HG03175 (cell line): ENCODE results near the gene TRIM13.
"Not testable (repeated sequence)": the region's sequence is repeated elsewhere in the genome, so short reads cannot be mapped to it uniquely, and the experiment has no call there.

Source experiments
- ATAC-seq: cut with Tn5 transposase; IDR thresholded peaks from one replicate; pipeline ENCODE4 v1.9.1; 2021; ENCODE audit warnings: mild to moderate bottlenecking, moderate library complexity; ENCODE audit not compliant: unreplicated experiment

TRIM13 gene, protein sequence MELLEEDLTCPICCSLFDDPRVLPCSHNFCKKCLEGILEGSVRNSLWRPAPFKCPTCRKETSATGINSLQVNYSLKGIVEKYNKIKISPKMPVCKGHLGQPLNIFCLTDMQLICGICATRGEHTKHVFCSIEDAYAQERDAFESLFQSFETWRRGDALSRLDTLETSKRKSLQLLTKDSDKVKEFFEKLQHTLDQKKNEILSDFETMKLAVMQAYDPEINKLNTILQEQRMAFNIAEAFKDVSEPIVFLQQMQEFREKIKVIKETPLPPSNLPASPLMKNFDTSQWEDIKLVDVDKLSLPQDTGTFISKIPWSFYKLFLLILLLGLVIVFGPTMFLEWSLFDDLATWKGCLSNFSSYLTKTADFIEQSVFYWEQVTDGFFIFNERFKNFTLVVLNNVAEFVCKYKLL

DNA sequence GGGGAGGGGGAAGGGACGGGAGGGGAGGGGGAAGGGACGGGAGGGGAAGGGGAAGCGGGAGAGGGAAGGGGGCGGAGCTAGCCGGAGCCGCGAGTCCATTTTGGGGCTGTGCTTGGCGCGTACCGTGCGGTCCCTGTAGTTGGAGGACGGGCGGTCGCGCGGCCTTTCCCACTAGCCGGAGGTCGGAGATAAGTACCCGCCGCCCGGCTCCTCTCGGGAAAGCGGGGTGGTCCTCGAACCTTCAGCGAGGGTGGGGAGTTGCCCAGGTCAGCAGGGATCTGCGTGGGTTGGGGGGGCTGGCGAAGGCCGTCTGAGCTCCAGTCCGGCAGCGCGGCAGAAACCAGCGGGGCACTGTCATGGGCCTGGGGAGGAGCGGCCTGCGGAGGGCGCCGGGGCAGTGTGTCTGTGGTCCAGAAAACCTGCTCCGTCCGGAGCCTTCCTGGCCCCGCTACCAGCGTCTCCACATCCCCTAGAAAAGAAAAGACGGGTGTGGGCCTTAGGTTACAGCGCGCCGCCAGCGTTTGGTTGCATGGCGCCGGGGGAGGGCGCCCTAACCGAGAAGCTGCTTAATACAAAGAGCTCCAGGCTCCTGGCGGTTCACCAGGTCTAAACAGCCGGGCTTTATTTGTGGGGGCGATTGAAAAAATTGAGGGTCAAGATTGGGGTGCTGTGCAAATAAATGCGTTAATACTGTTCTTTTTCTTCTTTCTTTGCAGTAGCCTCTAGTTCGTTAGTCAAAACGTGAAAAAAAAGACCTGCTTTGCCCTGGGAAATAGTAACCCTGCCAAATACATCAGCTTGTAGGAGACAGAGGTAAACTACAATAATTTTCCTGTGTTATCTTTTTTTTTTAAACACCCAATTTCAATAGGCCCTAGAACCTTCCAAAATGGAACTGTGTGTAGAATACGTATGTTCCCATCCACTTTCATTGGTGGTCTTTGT is at the start of gene TRIM13:
TRIM13 (plus strand) TSS at position 92 of the 945 bp plus-strand sequence. CDS start 14,899 bp downstream, outside the sequence.
- peak; percentile 83 for ATAC-seq

DNA sequence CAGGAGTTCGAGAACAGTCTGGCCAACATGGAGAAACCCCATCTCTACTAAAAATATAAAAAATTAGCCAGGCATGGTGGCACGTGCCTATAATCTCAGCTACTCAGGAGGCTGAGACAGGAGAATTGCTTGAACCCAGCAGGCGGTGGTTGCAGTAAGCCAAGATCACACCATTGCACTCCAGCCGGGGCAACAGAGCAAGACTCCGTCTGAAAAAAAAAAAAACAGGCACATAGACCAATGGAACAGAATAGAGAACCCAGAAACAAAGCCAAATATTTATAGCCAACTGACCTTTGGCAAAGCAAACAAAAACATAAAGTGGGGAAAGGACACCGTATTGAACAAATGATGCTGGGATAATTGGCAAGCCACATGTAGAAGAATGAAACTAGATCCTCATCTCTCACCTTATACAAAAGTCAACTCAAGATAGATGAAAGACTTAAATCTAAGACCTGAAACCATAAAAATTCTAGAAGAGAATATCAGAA is 48.0 kb upstream of the TRIM13 start:
- ATAC-seq, result not testable (repeated sequence)

DNA sequence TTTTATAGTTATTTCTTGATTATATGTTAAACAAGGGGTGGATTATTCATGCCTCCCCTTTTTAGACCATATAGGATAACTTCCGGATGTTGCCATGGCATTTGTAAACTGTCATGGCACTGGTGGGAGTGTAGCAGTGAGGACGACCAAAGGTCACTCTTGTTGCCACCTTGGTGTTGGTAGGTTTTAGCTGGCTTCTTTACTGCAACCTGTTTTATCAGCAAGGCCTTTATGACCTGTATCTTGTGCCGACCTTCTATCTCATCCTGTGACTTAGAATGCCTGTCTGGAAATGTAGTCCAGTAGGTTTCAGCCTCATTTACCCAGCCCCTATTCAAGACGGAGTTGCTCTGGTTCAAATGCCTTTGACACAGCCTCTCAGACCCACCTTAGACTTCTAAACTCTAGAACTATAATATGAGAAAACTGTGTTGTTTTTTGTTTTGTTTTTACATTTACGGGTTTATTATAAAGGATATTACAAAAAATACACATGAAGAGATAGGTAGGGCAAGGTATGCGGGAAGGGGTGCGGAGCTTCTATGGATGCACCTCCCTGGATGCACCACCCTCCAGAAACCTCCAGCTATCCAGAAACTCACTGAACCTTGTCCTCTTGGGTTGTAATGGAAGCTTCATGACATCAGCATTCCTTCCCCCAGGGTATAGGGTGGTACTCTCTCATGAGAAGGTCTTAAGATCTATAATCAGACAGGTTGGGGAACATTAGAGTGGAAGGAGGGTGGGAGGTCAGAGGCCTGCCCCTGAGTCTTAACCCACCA is 44.9 kb upstream of the TRIM13 start:
- no peak for ATAC-seq

DNA sequence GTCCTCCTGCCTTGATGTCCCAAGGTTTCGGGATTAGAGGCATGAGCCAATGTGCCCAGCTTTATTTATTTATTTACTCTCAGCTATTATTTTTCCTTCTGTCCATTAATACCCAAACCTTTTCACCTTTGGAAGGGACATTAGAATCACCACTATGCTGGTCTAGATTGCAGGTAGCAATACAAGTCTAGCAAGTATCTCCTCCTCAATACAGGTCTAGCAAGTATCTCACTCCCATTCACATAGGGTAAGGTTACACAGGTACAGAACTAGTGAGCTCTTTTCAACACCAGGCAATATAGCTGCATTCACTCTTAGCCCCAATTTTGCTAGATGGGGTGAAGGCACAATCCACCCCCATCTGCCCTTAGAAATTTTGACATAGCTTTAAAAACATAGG is 43.3 kb upstream of the TRIM13 start:
- no peak for ATAC-seq

DNA sequence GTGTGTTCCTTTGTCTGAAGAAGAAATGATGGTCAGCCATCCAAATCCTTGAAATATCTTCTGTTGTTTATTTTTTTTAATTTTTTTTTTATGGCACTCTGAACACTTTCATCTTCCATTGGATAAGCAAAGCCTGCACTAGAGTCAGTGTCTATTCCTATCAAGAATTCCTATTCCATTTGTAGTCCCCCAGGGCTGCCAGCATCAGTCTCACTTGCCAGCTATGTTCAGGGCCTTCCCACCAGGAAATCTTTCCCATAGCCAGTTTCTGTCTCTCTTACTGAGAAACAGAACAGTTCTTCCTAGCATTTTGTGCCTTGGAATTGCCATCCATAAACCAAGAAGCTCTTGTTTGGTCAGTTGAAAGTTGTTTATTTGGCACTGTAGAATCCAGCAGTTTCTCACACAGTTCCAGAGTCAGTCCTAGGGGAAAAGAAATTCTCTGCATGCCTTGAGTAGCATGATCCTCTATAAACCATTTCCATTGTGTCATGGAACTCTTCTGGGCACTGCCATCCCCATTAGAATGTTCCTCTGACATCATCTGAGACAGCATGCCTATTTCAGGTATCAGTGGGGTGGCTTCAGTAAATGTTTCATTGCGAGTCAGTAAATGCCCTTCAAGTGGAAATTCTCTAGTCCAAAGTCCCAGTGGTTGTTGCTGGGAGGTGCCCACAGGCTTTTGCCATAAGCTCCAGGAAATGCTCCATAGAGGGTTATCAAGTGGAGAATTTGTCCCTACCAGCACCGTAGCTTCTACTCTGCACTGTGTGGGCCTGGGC is 42.0 kb upstream of the TRIM13 start:
- no peak for ATAC-seq

DNA sequence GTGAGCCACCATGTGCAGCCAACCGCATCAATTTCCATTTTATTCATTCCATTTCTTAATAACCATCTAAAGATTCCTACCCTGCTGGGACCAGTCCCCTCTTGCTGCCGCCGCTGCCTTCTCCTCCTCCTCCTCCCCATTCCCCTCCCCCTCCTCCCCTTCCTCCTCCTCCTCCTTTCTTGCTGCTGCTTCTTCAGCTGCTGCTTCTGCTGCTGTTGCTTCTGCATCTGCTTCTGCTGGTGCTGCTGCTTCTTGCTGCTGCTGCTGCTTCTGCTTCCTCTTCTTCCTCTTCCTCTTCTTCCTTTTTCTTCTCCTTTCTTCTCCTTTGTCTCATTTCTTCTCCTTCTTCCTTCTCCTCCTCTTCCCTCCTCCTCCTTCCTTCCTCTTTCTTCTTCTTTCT is 40.7 kb upstream of the TRIM13 start:
- ATAC-seq, result no peak

DNA sequence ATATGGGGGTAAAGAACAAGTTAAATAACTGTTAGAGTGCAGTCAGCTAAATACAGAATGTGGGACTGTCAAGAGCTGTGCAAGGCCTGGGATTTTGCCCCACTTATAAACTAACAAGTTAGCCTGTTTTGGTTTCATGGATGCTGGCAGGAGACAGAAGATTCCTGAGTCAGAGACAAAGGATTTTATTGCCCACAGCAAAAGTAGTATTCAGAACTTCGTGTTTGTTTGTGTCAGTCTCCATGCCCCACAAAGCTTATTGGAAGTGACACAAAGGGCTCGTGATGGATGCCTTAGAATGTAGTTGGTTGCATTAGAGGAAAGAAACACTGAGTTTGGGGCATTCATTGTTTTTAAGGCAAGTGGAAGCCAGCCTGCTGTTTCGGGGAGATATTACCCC is 38.5 kb upstream of the TRIM13 start:
- ATAC-seq, result no peak

DNA sequence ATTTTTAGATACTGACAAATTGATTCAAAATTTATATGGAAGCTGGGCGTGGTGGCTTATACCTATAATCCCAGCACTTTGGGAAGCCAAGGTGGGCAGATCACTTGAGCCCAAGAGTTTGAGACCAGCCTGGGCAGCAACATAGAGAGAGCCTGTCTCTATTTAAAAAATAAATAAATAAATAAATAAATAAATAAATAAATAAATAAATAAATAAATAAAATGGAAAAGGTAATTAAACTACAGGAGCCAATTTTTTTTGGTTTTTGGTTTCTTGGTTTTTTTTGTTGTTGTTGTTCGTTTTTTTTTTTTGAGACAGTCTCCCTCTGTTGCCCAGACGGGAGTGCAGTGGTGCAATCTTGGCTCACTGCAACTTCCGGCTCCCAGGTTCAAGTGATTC is 29.4 kb upstream of the TRIM13 start:
- no peak for ATAC-seq

DNA sequence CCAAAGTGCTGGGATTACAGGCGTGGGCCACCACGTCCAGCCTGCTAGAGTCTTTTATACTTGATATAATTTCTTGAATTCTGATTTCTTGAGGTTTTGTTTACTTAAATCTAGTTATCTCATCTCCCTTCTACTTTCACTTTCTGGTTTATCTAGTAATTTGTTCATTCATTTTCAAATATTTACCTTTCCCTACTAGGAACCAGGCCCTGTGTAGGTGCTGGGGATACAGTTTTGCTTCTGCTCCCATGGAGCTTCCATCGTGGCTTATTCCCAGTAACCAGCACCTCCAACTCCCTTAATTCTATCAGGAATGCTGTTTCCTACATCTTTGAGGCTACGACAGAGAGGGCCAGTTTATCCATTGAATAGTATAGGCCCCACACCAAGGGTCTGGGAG is 24.1 kb upstream of the TRIM13 start:
- no peak for ATAC-seq

DNA sequence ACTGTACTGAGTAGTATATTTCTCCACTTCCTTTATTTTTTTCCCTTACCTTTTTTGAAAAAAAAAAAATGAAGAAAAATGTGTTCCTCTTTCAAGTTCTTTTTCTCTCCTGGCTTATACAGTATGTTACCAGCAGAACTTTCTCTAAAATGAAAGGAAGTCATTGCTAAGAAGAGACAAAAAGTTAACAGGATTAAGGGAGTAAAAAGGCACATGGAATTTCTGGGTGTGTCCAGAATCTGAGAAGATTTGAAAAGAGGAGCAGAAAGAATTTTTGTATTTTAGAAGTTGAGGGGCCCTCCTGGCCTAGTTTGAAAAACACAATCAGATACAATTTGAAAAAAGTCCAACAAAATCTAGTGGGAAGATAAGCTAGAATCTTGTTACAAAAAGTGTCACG is 21.0 kb upstream of the TRIM13 start:
- no peak for ATAC-seq

DNA sequence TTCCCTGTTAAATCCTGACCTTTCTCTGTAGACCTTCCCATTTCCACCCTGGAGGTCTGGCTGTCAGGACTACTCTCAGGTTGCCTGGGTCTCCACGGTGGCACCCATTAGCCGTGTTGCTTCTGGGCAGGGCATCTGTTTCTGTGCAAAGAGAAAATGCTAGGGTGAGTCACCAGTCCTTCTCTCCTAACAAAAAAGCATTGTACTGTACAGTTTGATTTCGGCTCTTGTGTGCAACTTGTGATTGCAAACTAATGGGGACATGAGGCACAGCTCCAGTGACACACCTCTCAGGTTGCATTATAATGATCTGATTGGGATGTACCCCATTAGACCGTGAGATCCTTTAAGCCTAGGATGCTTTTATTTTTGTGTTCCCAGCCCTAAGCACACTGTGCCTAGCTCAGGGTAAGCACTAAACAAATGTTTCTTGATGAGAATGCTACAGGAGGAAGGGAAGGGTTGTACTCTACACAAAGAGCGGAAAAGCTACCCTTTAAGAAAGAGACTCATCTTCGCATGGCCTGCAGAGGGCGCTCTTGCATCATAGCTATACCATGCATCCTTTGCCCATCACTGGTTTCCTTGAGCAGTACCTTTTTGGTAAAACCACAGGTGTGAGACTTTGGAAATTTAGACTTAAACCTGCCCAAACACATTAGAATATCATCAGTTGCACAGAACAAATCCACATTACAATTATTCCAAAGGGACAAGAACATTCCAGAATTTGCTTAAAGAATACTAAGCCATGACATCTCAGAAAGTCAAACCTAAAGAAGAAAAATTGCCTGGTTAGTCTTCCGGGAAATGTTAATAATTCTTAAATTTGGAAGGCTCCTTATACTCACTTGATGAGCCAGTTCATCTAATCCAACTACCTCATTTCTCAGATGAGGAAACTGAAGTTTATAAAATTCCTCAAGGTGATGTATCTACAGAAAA is 20.3 kb upstream of the TRIM13 start:
- no peak for ATAC-seq

DNA sequence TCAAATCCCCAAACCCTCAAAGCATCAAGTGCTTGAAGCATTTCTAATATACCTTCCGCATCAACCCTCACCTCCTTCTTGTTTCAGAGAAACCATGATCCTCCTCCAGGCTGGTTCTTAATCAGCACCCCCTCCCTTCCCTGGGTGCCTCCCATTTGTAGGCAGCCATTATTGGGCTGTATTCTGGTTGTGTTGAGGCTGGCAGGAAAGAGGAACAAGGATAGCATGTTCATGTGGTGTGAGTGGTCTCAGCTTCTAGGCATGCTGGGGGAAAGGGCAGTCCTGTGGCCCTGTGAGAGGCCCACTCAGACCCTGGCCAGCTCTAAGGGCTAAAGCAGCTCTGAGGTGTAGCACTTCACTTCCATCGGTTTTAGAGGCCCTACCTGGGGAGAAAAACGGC is 18.9 kb upstream of the TRIM13 start:
- ATAC-seq, result no peak

DNA sequence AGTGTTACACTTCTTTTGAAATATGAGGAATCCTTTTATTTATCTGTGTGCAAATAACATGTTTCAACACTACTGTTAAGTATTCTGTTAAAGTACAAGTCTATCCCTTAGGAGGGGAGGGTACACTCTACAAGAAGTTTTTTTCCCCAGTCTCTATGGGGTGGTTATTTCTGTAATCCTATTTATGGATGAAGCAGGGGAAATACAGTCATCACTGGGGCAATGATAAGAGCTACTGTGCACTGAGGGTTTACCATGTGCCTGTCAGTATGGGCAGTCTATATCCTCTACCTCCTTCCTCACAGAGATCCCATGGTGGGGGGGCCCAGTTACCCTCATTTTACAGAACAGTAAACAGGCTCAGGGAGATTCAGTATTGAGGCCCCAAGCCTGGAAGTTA is 16.6 kb upstream of the TRIM13 start:
- ATAC-seq, result no peak

DNA sequence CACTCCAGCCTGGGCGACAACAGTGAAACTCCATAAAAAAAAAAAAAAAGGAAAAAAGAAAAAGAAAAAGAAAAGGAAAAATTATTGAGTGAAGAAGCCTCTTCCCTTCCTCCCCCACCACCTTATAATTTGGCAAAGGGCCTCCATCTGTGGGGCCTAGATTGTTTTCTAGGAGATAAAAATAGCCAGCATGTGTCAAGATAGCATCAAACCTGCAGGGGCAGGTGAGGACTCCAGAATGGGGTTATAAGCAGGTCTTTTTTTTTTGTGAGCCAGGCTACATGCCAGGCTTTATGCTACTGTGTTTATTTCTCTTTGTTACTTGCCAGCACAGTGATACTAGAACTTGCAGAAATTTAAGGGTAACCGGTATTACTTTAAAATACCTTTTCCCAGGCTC is 11.7 kb upstream of the TRIM13 start:
- no peak for ATAC-seq

DNA sequence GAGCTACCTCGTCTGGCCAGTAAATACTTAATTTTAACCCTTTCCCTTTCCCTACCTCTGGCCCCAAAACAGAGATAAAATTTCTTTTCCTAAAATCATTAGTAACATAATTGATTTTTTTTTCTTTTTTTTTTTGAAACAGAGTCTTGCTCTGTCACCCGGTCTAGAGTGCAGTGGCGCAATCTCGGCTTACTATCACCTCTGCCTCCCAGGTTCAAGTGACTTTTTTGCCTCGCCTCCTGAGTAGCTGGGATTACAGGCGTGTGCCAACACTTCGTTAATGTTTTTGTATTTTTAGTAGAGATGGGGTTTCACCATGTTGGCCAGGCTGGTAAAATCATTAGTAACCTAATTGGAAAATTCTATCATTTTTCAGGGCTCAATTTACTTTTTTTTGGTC is 10.4 kb upstream of the TRIM13 start:
- no peak for ATAC-seq

DNA sequence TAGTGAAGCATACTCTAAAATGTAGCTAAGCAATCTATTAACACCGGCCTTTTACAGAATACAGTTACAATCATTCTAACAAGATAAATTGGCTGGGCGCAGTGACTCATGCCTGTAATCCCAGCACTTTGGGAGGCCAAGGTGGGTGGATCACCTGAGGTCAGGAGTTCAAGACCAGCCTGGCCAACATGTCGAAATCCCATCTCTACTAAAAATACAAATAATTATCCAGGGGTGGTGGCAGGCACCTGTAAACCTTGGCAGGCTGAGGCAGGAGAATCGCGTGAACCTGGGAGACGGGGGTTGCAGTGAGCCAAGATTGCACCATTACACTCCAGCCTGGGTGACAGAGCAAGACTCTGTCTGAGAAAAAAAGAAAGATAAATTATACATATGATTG is 6.2 kb upstream of the TRIM13 start:
- not testable (repeated sequence) for ATAC-seq

DNA sequence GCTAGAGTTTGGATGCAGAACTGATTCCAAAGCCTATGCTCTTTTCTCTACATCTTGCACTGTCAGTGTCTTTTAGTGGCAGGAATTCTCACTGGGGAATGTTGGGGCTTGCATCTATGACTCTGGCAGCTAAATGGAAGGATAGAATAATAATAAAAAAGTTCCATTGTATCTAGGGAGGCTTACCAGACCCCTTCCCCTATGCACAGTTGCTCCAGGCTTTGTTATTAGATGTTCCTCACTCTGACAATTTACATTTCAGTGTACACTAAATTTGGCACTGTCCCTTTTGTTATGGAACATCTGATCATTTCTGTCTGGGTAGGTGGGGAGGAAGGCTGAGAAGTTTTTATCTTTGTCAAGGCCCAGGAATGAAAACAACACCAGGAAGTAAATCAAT is 3.7 kb upstream of the TRIM13 start:
- ATAC-seq, result no peak

DNA sequence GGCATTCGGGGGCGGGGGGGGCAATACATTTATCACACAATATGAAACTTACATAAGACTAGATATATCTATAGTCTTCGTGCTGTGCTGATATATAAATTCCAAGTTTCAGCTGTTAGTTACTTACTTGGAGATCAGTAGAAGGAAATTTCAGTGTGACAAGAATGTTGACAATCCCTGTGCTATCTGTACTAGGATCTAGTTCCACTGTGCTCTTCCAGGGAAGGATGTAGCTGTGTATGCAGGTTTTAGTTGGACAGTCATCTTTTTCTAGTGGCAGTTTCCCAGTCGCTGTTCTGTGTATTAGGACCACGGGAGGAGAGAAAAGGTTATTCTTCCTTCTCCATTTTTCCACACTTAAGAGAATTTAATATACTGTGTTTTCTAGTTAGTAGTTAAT is 3.2 kb upstream of the TRIM13 start:
- no peak for ATAC-seq

DNA sequence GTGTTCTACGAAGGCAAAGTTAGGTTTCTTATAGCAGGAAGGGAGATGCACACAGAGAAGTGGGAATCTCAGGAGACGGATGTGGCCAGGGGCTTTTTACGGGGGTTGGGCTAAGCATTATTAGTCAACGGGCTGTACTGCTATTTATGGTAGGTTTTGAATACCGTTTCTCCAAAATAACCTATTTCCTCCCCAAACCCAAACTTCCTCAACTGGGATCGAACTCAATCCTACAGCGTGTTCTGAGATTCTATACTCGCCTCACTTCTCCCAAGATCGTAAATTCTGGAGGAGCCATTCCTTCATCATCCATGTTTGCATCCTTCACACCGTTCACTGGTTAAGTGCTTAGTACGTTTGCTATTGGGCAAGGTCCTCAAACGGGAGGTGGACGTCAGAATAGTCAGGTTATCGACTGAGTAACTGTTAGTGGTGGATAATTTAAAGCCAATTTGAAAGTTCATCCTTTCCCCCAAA is 1.2 kb upstream of the TRIM13 start:
- no peak for ATAC-seq
